AG09319 (cell line): Measurements from ENCODE around the gene GTPBP4.

Source experiments
- DNase-seq: peaks from one replicate; pipeline ENCODE4 v3.0.0-alpha.2; 2010; ENCODE audit warnings: low read depth; ENCODE audit errors: extremely low read depth
- TF ChIP-seq, protein P1 (sequence below): IDR thresholded peaks from 2 replicates; pipeline ENCODE4 v1.5.1; 2011; ENCODE audit warnings: low read depth, mild to moderate bottlenecking, inconsistent platforms, low read length, moderate library complexity

GTPBP4 gene

DNA sequence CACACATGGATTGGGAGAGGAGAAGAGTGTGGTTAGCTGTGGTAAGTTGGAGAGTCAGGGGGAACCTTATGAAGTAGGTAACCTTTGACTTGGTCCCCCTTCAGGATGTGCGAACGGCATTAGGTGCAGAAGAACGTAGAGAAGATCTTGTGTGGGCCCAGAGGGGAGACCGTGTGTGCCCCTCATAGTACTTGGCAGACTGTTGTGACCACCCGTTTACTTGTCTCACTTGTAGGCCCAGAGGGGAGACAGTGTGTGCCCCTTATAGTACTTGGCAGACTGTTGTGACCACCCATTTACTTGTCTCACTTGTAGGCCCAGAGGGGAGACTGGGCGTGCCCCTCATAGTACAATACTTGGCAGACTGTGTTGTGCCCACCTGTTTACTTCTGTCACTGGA, 2.6 kb downstream of the GTPBP4 start:
- no peak for DNase-seq
- TF ChIP-seq, protein P1, sequence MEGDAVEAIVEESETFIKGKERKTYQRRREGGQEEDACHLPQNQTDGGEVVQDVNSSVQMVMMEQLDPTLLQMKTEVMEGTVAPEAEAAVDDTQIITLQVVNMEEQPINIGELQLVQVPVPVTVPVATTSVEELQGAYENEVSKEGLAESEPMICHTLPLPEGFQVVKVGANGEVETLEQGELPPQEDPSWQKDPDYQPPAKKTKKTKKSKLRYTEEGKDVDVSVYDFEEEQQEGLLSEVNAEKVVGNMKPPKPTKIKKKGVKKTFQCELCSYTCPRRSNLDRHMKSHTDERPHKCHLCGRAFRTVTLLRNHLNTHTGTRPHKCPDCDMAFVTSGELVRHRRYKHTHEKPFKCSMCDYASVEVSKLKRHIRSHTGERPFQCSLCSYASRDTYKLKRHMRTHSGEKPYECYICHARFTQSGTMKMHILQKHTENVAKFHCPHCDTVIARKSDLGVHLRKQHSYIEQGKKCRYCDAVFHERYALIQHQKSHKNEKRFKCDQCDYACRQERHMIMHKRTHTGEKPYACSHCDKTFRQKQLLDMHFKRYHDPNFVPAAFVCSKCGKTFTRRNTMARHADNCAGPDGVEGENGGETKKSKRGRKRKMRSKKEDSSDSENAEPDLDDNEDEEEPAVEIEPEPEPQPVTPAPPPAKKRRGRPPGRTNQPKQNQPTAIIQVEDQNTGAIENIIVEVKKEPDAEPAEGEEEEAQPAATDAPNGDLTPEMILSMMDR = no peak

DNA sequence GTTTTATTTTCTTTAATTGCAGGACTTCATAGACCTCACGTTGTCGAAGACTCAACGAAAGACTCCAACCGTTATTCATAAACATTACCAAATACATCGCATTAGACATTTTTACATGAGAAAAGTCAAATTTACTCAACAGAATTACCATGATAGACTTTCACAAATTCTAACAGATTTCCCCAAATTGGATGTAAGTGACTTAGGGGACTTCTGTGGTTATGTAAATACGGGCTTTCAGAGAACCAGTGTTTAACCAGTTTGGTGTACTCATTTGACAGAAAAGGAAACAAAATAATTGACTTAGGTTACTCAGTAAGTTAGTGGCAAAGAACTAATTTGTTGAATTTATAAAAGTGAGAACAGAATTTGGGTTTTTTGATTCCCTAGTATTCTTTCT, 4.2 kb downstream of the GTPBP4 start:
- TF ChIP-seq, protein P1 = no peak
- DNase-seq = no peak

DNA sequence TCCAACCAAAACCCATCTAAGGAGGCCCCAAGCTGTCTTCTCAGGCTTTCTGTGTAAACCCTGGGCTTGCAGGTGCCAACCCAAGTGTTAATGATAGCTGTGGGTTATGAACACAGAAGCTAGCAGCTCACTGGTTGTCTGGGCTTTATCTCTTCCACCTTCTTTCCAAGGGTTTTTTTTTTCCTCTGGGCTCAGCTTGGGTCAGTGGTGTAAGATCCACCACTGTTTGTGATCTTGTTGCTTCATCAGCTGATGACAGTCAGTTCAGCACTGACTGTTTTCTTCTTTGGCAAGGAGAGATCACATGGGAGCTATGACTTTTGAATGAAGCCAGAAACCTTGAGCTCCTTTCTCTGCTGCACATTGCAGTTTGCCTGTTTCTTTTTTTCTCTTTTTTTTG, 4.6 kb downstream of the GTPBP4 start:
- TF ChIP-seq, protein P1 = no peak
- no peak for DNase-seq

DNA sequence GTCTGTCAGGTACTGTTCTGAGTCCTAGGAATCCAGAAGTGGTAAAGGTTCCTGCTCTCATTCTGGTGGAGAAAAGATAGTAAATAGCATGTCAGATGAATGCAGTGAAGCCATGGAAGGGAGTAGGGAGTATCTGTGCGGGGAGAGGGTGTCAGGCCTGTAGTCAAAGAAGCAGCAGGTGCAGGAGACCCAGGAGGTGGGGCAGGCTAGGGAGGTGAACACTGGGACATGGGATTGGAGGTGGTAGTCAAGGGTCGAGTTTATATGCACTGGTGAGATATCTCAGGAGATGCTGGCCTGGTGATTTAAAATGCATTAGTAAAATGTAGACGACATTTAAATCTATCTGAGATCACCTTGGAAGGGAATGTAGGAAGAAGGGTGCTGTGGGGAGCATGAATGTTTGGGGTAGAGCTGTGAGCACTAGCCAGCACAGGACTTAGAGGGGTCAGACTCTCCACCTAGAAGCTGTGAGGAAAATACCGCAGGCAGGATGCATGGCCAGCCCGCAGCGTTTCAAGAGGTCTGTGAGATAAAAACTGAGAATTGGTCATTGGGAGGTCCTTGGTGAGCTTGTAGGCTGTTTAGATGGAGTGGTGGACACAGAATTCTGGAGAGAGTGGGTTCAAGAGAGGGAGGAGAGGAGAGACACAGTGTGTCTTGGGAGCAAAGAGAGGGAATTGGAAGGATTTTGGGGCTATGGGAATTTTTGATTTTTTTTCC, 6.8 kb downstream of the GTPBP4 start:
- TF ChIP-seq, protein P1 = no peak
- no peak for DNase-seq

DNA sequence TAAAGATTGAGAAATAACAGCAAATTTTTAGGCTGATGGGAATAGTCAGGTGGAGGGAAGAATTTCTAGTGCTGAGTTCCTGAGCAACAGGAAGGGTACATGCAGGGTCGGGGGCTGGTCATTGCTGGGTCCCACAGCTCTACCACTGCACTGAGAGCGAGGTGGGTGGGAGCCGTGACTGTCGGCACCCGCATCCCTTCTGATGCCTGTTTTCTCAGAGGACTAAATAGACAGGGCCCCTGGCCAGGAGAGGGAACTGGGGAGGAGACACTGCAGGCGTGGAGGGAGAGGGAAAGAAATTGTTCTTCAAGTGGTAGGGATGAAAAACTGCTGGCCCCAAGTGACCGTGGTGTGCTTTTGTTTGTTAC, 7.3 kb downstream of the GTPBP4 start:
- DNase-seq = no peak
- TF ChIP-seq, protein P1 = no peak

DNA sequence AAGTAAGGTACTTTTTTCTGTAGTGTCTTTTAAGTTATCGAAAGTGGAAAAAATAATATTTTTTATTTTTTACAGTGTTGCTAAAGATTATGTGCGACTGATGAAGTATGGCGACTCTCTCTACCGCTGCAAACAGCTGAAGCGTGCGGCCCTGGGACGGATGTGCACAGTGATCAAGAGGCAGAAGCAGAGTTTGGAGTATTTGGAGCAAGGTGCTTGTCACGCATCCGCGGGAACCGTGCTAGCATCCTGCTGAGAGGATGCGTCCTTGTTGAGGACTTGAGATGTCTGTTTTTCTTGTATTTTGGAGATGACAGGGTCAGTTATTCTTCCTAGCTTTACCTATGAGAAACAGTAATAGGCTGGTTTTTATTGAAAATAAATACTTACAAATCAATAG, 7.8 kb downstream of the GTPBP4 start:
- no peak for DNase-seq
- TF ChIP-seq, protein P1 = no peak

DNA sequence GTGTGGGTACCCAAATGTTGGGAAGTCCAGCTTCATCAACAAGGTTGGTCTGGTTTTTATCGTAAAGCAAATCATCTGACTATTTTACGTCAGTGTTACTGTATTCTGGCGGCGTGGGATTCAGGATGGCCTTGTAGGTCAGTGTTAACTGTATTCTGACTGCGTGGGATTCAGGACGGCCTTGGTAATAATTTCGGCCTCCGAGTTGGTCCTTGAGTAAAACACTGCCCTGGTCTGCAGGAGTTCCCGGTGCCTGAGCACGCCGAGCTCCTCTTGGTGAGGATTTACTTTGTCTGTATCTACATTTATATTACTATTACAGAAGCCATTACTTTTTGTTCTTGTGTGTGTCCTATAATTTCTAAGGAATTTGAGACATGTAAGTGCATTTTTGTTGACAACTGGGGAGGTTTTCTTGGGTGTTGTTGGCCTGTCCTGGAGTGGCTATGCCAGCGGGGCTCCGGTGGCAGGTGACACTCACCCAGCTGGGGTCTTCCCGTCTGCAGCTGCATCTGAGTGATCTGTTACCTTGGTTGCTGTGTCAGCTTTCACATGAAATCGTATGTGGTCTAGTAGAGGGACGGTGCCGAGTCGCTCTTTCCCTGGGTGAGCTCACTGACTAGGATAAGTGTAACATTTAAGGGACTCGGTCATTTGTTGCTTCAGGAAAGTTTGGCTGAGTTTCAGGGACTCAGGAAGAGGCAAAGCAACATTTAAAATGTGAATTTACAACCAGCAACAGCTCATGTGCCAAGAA, 9.2 kb downstream of the GTPBP4 start:
- DNase-seq = no peak
- TF ChIP-seq, protein P1 = no peak
